ENCODE measurements around the gene PRR3.

DNA sequence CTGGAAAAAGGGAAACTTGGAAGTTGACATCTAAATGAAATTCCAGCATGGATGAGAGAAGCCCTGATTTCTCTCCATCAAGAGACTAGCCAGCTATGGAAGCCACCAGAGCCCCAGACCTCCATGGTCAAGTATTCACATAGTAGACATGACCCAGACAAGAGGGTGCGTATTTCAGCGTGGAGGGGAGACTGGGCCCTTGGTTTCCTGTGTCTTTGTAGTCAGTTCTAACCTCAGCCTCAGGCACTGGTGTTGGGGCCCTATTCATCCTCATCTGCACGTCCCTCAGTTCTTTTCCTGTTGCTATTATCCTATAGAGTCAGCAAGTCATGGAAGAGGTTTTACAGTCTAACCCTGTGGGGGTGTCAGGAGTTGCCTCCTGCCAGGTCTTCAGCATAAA is 13.3 kb upstream of the PRR3 start:
- TF ChIP-seq GATA2 (IDR thresholded peaks at IDR 0.05; ENCODE audit: low read depth, low read length), result no peak
- no peak for TF ChIP-seq GATA3 (IDR thresholded peaks at IDR 0.05; ENCODE audit: low read depth, low read length)
